Right cardiac atrium (tissue), 5 donors: ENCODE results near the gene PTPRD. TPM values are rescaled to one million over a fixed set of nuclear protein-coding genes. Genes with fewer than 3 reads are reported as not detected.
"Not testable (repeated sequence)": the region's sequence is repeated elsewhere in the genome, so short reads cannot be mapped to it uniquely, and the experiment has no call there.

Source experiments
- ATAC-seq, 2 donors: fragments of 200-7000 bp; cut with Tn5 transposase; one replicate each; pipeline versions ENCODE4 v1.8.0 to v1.9.1; 2020; ENCODE audit warnings: moderate library complexity in 2 of 2, mild to moderate bottlenecking in 1 of 2
- DNase-seq, 3 donors: peaks; one replicate each; pipeline ENCODE4 v3.0.0-alpha.2; 2020
- H3K27ac ChIP-seq: one replicate; pipeline ENCODE4 v1.5.1; 2013; ENCODE audit warnings: mild to moderate bottlenecking, low read length, control low read depth, moderate library complexity
- H3K27me3 ChIP-seq: one replicate; pipeline ENCODE4 v1.6.1; 2013; ENCODE audit not compliant: control insufficient read depth, insufficient read depth
- H3K4me1 ChIP-seq: one replicate; pipeline ENCODE4 v1.6.1; 2013; ENCODE audit warnings: low read length; ENCODE audit not compliant: control insufficient read depth, insufficient read depth
- H3K4me3 ChIP-seq: one replicate; pipeline ENCODE4 v1.5.1; 2013; ENCODE audit warnings: low read length, control low read depth
- H3K9me3 ChIP-seq: one replicate; pipeline ENCODE4 v1.6.1; 2013; ENCODE audit warnings: low read length; ENCODE audit not compliant: control insufficient read depth
- WGBS: extraction: QIAGEN DNeasy Blood & Tissue Kit; methylation state at CpG from one replicate; pipeline ENCODE4 v1.1.7; 2013; 5-methylcytosine and 5-hydroxymethylcytosine counted together
- intact Hi-C, 4 donors: fragments of 100-400 bp; cut with DNase I; formaldehyde crosslinking; loops; one replicate each; pipeline versions ENCODE4 v1.11.0 to v1.14.0; 2022 to 2023
- polyA plus RNA-seq: library from polyadenylated mRNA; stranded (reverse); fragments of 200-250 nt; gene quantifications from one replicate; pipeline ENCODE4 v1.2.3, GENCODE V29; 2013
- total RNA-seq, 4 donors: library from RNA; stranded (reverse); fragmentation: NEBNext Ultra II Directional; extraction: Animal tissue kit (Norgen Biotek cat#: 25700); gene quantifications; one replicate each; pipeline ENCODE4 v1.2.1, GENCODE V29; 2021
- donor health status: healthy with polysubstance abuse.
- donor health status: DM: no; HTN: yes; CAD: no.
- donor health status: DM: no; HTN: no; CAD: no.
- donor health status: DM: no; HTN: yes; CAD: no; lungs with severe emphysema.
- donor health status: DM: yes; HTN: yes; CAD: no.

PTPRD gene
- total and polyA plus RNA-seq, 5 donors, result 1.3 to 11.8 (median 7.1) TPM

GRCh38 chr9:9004810-9005209, 1608.0 kb downstream of the PTPRD start:
- DNase-seq (no peak), ATAC-seq (no peak)
- no peak overlapping the region for H3K27ac ChIP-seq
- H3K27me3 ChIP-seq, result no peaks in the 10 kb centered on the region
- WGBS, result 77% methylated on average over 3 of the region's 3 CpGs
- H3K9me3 ChIP-seq, result no peaks in the 10 kb centered on the region
- intact Hi-C loops, result no loop called here
- H3K4me3 ChIP-seq, result no peak overlapping the region
- no peaks in the 10 kb centered on the region for H3K4me1 ChIP-seq

GRCh38 chr9:9002826-9003583, 1609.8 kb downstream of the PTPRD start:
- ATAC-seq, result peak in 1 of 2 donors; percentile 65
- Histone ChIP-seq H3K4me1 (no peaks in the 10 kb centered on the region), H3K4me3 (no peak overlapping the region), H3K9me3 (no peaks in the 10 kb centered on the region), H3K27ac (no peak overlapping the region), H3K27me3 (no peaks in the 10 kb centered on the region)
- intact Hi-C loops, result no loop called here
- DNase-seq, result peak in 1 of 3 donors; percentile 9
- 56% methylated on average over 5 of the region's 5 CpGs for WGBS

GRCh38 chr9:8980496-8981013, 1632.2 kb downstream of the PTPRD start:
- no peak overlapping the region for H3K27ac ChIP-seq
- no peaks in the 10 kb centered on the region for H3K9me3 ChIP-seq
- H3K4me1 ChIP-seq, result no peaks in the 10 kb centered on the region
- H3K27me3 ChIP-seq, result no peaks in the 10 kb centered on the region
- intact Hi-C loops, result no loop called here
- WGBS, result 42% methylated on average over 2 of the region's 2 CpGs
- no peak overlapping the region for H3K4me3 ChIP-seq
- DNase-seq (no peak), ATAC-seq (no peak)

GRCh38 chr9:8978334-8978733, 1634.5 kb downstream of the PTPRD start:
- intact Hi-C loops, result no loop called here
- no peak overlapping the region for H3K4me3 ChIP-seq
- DNase-seq, result no peak
- H3K27ac ChIP-seq, result no peak overlapping the region
- H3K4me1 ChIP-seq, result no peaks in the 10 kb centered on the region
- WGBS, result 83% methylated on average over 6 of the region's 6 CpGs
- H3K9me3 ChIP-seq, result no peaks in the 10 kb centered on the region
- no peak for ATAC-seq
- no peaks in the 10 kb centered on the region for H3K27me3 ChIP-seq

- H3K4me1 ChIP-seq, H3K27ac ChIP-seq, H3K4me3 ChIP-seq, ATAC-seq, H3K9me3 ChIP-seq, intact Hi-C loops, H3K27me3 ChIP-seq, DNase-seq: not testable (repeated sequence)
- 51% methylated on average over 3 of the region's 3 CpGs for WGBS
Observed at GRCh38 chr9:8968350-8968749, 1644.5 kb downstream of the PTPRD start.

GRCh38 chr9:8963885-8964284, 1648.9 kb downstream of the PTPRD start:
- no peaks in the 10 kb centered on the region for H3K27me3 ChIP-seq
- peak; percentile 52 to 79 for ATAC-seq
- no peak overlapping the region for H3K27ac ChIP-seq
- no peaks in the 10 kb centered on the region for H3K4me1 ChIP-seq
- intact Hi-C loops, result no loop called here
- H3K4me3 ChIP-seq, result no peak overlapping the region
- no peaks in the 10 kb centered on the region for H3K9me3 ChIP-seq
- no peak for DNase-seq

GRCh38 chr9:8962084-8962483, 1650.7 kb downstream of the PTPRD start:
- WGBS, result 86% methylated on average over 2 of the region's 2 CpGs
- Histone ChIP-seq H3K9me3 (no peaks in the 10 kb centered on the region), H3K27me3 (no peaks in the 10 kb centered on the region), H3K27ac (no peak overlapping the region), H3K4me3 (no peak overlapping the region), H3K4me1 (no peaks in the 10 kb centered on the region)
- DNase-seq (no peak), ATAC-seq (no peak)
- intact Hi-C loops, result no loop called here

- Histone ChIP-seq H3K9me3 (no peaks in the 10 kb centered on the region), H3K4me1 (no peaks in the 10 kb centered on the region), H3K27me3 (no peaks in the 10 kb centered on the region), H3K27ac (no peak overlapping the region), H3K4me3 (no peak overlapping the region)
- DNase-seq, result peak in 2 of 3 donors; percentile 18 to 48
- 62% methylated on average over 4 of the region's 4 CpGs for WGBS
- intact Hi-C loops, result no loop called here
- peak; percentile 92 to 95 for ATAC-seq
Observed at GRCh38 chr9:8961186-8961851, 1651.5 kb downstream of the PTPRD start.

GRCh38 chr9:8960254-8960653, 1652.5 kb downstream of the PTPRD start:
- WGBS, result 72% methylated on average over 3 of the region's 3 CpGs
- ATAC-seq (no peak), DNase-seq (no peak)
- H3K27me3 ChIP-seq, result no peaks in the 10 kb centered on the region
- no peak overlapping the region for H3K27ac ChIP-seq
- no peaks in the 10 kb centered on the region for H3K9me3 ChIP-seq
- intact Hi-C loops, result no loop called here
- no peak overlapping the region for H3K4me3 ChIP-seq
- no peaks in the 10 kb centered on the region for H3K4me1 ChIP-seq

- Histone ChIP-seq H3K27me3 (no peaks in the 10 kb centered on the region), H3K4me3 (no peak overlapping the region), H3K4me1 (no peaks in the 10 kb centered on the region), H3K9me3 (no peaks in the 10 kb centered on the region), H3K27ac (no peak overlapping the region)
- DNase-seq (no peak), ATAC-seq (no peak)
- intact Hi-C loops, result no loop called here
- WGBS, result 81% methylated on average over 2 of the region's 2 CpGs
Observed at GRCh38 chr9:8958358-8958757, 1654.4 kb downstream of the PTPRD start.

- DNase-seq (no peak), ATAC-seq (no peak)
- Histone ChIP-seq H3K4me1 (no peaks in the 10 kb centered on the region), H3K4me3 (no peak overlapping the region), H3K27me3 (no peaks in the 10 kb centered on the region), H3K27ac (no peak overlapping the region), H3K9me3 (no peaks in the 10 kb centered on the region)
- intact Hi-C loops, result no loop called here
- 69% methylated on average over 2 of the region's 2 CpGs for WGBS
Observed at GRCh38 chr9:8955315-8955714, 1657.5 kb downstream of the PTPRD start.
